Progenitor cell of endocrine pancreas (in vitro differentiated cells): Measurements from ENCODE around the gene LHX3. TPM values are rescaled to one million over a fixed set of nuclear protein-coding genes. Genes with fewer than 3 reads are reported as not detected.

Experiments used
- DNase-seq: peaks from one replicate; pipeline ENCODE4 v3.0.0; 2021; ENCODE audit warnings: low spot score; ENCODE audit not compliant: unreplicated experiment
- H3K27ac Mint-ChIP-seq: 2 replicates; pipeline ENCODE4 v1.8.0; 2021; ENCODE audit warnings: mild to moderate bottlenecking, moderate library complexity, mixed read lengths
- H3K27me3 Mint-ChIP-seq: 2 replicates; pipeline ENCODE4 v1.8.0; 2021; ENCODE audit warnings: mixed read lengths
- H3K36me3 Mint-ChIP-seq: 2 replicates; pipeline ENCODE4 v1.8.0; 2022; ENCODE audit warnings: mixed read lengths; ENCODE audit not compliant: insufficient read depth
- H3K4me1 Mint-ChIP-seq: 2 replicates; pipeline ENCODE4 v1.8.0; 2021; ENCODE audit warnings: low read depth, mixed read lengths
- H3K4me3 Mint-ChIP-seq: 2 replicates; pipeline ENCODE4 v1.8.0; 2021; ENCODE audit warnings: low read depth, mild to moderate bottlenecking, moderate library complexity, mixed read lengths
- H3K9me3 Mint-ChIP-seq: 2 replicates; pipeline ENCODE4 v1.8.0; 2021; ENCODE audit warnings: low read depth, mixed read lengths
- CTCF ChIP-seq: fragments of 200-600 bp; sonication (generic); IDR thresholded peaks from one replicate; pipeline ENCODE4 v1.5.0; 2021; ENCODE audit warnings: antibody characterized with exemption, mild to moderate bottlenecking; ENCODE audit not compliant: unreplicated experiment
- long read RNA-seq: library from polyadenylated mRNA; unstranded; transcript quantifications from one replicate; pipeline ENCODE4 v2.0.0, GENCODE V29; 2020
- total RNA-seq: library from RNA; stranded (reverse); gene quantifications from 2 replicates; pipeline ENCODE4 v1.2.1, GENCODE V29; 2021

The LHX3 gene
- total RNA-seq: not detected in 2 replicates
- long read RNA-seq: 0 reads

GRCh38 chr9:136204838-136205706 is at the start of gene LHX3:
TSS of gene LHX3 (minus strand) at chr9:136205128. CDS start at chr9:136205012, 116 bp downstream.
- H3K36me3 Mint-ChIP-seq: peaks cover 5% of the 10 kb centered on the region
- H3K4me1 Mint-ChIP-seq: no peaks in the 10 kb centered on the region
- DNase-seq: peak; percentile 62
- no peaks in the 10 kb centered on the region for H3K9me3 Mint-ChIP-seq
- no peak within 1 kb of the TSS for H3K27ac Mint-ChIP-seq
- TF ChIP-seq CTCF: no peak
- H3K27me3 Mint-ChIP-seq: peaks cover 38% of the 10 kb centered on the region
- H3K4me3 Mint-ChIP-seq: no peak within 1 kb of the TSS

GRCh38 chr9:136253246-136254130 is 48.6 kb upstream of the LHX3 start:
- Mint-ChIP-seq H3K9me3 (no peaks in the 10 kb centered on the region), H3K4me3 (no peak overlapping the region), H3K36me3 (no peaks in the 10 kb centered on the region), H3K27ac (no peak overlapping the region), H3K4me1 (peaks cover 3% of the 10 kb centered on the region), H3K27me3 (peaks cover 10% of the 10 kb centered on the region)
- no peak for TF ChIP-seq CTCF
- no peak for DNase-seq

GRCh38 chr9:136252846-136253245 is 47.9 kb upstream of the LHX3 start:
- Mint-ChIP-seq H3K27ac (no peak overlapping the region), H3K4me3 (no peak overlapping the region), H3K4me1 (peaks cover 3% of the 10 kb centered on the region), H3K36me3 (no peaks in the 10 kb centered on the region), H3K27me3 (peaks cover 13% of the 10 kb centered on the region), H3K9me3 (no peaks in the 10 kb centered on the region)
- DNase-seq: no peak
- no peak for TF ChIP-seq CTCF

GRCh38 chr9:136252281-136252680 is 47.4 kb upstream of the LHX3 start:
- no peaks in the 10 kb centered on the region for H3K36me3 Mint-ChIP-seq
- H3K4me3 Mint-ChIP-seq: no peak overlapping the region
- no peak for TF ChIP-seq CTCF
- H3K9me3 Mint-ChIP-seq: no peaks in the 10 kb centered on the region
- H3K27me3 Mint-ChIP-seq: peaks cover 17% of the 10 kb centered on the region
- peaks cover 3% of the 10 kb centered on the region for H3K4me1 Mint-ChIP-seq
- no peak overlapping the region for H3K27ac Mint-ChIP-seq
- no peak for DNase-seq
